Stimulated activated CD8-positive, alpha-beta memory T cell treated with anti-CD3 and anti-CD28 coated beads, Interleukin-4, amount 100 ng/mL, for 4 hours (primary cell): ENCODE measurements around the gene DIP2C.

ENCODE experiments used
- DNase-seq, 2 donors: peaks; one replicate each; pipeline ENCODE4 v3.0.0-alpha.2; 2020; ENCODE audit warnings: low read depth in 2 of 2, low spot score in 1 of 2

The DIP2C gene

DNA sequence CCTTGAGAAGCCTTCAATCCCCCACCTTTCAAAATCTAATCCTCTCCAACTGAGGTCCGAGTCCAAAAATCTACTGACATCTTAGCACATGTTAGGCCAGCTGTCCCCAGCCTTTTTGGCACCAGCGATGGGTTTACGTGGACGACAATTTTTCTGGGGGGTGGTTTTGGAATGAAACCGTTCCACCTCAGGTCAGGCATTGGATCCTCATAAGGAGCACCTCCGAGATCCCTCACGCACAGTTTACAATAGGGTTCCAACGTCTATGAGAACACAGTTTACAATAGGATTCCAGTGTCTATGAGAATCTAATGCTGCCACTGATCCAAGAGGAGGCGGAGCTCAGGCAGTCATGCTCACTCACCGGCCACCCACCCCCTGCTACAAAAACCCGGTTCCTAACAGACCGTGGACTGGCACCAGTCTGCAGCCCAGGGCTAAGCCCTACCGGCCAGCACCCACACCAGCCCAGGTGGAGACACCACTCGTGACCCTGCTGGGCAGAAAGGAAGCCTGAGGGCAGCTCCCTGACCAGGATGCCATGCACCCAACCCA, 107.6 kb downstream of the DIP2C start:
- no peak for DNase-seq

DNA sequence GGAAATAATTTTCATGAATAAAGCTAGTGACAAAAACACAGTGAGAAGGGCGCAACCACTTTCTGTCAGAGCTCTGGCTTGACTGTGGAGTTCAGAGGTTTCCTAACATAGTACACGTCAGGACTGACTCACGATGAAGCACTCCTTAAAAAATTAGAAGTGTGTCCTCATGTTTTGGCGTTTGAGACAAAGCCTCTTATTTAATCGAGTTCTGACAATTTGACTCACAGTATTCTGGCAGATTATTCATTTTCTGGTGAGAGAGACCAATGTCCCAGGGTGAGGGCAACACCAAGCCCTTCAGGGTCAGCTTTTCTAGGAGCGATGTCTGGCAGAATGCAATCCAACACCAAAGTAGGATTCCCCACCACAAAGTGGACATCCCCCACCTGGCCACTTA, 108.7 kb downstream of the DIP2C start:
- no peak for DNase-seq

DNA sequence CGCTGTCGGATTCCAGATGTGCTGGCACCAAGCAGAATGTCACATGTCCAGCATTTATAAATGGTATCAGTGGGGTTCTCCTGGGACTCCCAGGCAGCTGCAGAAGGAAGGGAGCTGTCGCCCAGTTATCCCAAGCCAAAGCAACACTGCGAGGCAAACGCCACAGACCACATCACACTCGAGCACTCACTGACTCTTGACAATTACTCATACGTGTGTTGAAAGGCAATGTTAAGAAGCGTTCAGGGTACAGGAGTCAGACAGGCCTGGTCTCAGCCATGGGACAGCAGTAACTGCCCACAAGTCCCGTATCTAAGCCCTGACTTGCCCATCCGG, 113.4 kb downstream of the DIP2C start:
- DNase-seq = no peak

DNA sequence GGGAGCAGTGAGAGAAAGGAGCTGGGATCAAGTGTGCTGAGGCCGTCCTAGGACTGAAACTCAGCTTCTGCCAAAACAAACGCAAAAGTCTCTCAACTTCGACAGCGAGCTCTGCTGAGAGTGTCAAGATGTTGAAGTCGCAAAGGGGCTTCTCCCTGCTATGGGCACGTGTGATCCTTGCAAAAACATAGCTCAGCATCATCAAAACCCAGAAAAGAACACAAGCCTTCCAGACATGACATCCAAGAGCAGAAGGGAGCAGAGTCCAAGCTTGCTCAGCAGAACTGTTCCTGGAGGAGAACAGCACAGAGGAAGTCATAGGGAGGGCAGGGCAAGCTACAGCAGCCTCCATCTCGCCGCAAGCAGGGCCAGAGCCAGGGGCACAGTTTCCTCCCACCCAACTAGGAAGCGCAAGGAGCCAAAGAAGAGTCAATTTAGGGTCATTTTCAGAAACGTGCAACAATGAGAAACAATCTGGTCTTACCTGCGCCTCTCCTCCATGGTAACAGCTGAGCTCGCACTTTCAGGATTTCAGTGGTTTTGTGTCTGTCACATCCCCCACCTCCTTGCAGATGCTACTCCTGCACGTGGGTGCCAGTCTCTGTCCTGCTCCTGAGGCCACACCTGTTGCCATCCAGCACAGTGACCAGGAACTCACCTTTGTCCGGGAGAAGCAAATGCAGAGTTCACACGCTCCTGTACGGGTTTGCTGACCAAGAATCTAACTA, 113.9 kb downstream of the DIP2C start:
- DNase-seq = no peak

DNA sequence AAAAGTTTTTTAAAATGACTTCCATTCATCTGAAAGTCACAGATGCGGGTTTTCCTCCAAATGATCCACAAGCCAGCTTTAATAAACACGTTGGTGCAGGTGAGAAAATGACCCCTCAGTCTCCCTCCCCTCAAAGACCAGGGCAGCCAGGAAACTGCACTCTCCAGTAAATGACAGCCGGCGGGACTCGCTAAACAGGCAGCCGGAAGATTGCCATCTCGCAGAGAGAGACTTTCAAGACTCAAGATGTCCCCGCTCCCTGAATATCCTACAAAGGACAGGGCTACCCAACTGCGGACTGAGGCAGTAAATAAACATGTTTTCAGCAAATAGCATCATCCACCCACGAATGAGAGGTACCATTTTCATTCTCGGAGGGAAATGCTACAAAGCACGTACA, 116.8 kb downstream of the DIP2C start:
- no peak for DNase-seq

DNA sequence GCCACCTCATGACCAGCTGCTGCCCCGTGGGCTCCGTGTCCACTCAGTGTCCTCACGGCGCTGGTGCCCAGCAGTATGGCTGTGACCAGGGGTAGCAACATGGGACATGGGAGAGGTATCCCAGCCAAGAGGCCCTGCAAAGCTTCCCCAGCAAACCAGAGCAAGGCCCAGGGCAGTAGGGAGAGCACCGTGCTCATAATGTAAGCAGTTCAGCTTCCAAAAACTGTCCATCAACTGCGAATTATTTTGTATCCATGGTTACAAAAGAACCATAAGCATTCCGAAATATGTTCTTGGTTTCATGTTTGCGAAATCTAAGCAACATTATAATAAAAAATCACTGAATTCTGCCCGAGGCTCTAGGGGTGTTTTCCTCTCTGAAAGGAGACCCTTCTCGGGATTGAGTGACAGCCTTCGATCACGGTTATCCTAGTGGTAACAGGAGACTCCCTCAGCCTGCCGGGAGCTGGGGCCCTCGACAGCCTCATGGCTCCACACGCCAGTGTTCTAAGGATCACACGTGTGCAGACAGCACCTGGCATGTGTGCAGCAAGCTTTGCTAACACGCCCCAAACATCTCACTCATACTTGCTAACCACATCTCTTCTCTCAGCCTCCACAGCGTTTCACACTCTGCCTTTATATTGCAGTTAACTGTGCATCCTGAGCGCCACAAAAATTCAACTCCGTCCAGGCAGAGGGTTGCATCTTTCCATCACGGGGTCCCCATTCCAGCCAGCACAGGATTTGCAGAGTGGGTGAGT, 117.6 kb downstream of the DIP2C start:
- no peak for DNase-seq

DNA sequence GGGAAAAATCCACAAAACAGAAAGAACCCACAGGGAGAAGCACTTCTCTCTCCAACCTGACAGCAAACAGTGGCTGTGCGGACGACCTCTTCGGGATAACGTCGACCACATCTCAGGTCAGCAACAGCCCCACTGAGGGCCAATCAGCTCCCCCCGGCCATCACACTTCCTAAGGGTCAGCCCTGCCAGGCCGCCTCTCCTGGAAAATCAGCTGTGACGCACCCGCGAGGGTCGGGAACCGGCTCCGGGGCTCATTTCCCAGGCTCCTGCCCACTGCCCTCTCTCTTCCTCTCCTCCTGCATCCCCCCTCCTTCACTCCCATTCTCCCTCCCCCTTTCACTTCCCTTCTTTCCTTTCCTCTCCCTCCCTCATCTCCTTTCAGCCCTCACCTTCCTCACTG, 118.3 kb downstream of the DIP2C start:
- DNase-seq = no peak

DNA sequence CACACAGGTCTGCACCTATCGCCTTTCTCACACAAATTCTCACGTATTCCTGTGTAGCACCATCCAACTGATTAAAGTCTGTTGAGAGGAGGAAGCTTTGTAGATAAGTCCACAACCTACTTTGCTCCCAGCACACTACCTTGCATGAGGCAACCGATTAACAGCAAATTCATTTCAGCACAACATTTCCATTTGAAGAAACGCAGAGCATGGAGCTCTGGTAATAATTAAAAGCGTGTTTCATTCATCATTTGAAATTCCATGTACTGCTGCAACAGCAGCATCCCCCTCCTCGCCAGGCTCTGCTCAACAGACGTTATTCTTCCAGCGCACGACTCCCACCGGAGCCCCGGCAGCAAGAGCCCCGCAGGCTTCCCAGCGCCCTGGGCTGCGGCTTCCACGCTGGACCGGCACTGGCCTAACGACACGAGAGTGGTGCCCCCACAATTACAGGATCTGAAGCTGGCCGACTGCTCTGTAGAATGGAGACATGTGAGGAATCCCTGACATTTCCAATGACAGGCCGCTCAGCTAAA, 118.8 kb downstream of the DIP2C start:
- DNase-seq = no peak

DNA sequence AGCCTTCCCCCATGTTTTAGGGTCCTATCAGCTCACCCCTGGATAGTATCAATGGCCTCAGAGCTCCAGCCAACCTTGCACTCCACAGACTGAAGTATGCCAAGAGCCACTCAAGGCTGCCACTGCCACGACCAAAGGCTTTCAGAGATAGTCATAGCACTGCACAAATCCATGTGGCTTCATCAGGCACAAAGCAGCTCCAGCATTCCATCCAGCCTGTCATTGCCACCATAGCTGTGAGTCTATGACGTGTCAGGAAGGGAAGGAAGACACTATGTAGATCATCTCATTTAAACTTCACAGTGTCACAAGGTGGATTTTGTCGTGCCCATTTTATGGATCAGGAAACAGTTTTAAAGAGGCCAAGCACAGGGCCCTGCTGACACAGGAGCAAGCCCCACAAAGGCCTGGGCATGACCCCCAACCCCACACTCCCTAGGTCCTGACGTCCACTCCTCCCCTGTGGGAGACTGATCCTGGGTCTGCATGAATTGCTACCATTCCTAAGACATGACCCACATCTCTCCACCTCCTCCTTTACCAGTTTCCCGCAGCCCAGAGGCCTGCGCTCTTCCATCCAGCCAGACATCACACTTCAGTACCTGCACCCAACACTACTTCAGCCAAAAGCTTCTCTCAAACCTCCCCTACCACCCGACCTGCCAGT, 119.4 kb downstream of the DIP2C start:
- DNase-seq = no peak

DNA sequence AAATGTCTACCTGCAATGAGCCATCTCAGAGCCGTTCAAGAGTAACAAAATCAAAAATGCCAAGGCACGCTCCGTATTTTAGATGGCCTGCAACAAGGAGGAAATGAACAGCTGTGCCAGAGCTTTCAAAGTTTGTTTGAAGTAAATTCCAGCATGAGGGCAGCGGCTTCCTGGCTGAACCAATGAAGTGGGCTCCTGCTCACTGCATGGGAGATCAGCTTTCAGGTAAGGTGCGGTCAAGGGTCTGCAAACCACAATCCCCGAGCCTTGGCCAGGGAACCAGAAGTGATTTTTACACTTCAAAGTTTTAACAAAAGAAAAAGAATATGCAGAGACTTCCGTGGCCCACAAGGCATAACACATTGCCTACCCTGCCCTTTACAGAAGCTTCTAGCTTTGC, 120.6 kb downstream of the DIP2C start:
- no peak for DNase-seq

DNA sequence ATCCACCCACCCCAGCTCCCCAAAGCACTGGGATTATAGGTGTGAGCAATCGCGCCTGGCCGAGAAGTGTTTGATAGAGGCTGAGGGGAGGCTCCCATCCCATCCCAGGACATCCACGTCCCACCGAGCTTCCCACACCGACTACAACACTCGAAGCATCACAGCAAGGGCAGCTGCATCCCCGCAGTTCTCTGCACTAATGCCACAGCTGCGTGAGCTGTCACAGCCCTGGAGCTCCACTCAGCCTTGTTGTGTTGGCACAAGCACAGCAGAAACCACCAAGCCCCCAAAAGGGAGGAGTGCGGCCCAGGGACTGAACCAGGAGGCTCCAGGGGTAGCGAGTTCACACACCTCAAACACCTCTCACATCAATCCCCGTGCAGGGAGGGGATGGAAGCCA, 121.6 kb downstream of the DIP2C start:
- DNase-seq = no peak

DNA sequence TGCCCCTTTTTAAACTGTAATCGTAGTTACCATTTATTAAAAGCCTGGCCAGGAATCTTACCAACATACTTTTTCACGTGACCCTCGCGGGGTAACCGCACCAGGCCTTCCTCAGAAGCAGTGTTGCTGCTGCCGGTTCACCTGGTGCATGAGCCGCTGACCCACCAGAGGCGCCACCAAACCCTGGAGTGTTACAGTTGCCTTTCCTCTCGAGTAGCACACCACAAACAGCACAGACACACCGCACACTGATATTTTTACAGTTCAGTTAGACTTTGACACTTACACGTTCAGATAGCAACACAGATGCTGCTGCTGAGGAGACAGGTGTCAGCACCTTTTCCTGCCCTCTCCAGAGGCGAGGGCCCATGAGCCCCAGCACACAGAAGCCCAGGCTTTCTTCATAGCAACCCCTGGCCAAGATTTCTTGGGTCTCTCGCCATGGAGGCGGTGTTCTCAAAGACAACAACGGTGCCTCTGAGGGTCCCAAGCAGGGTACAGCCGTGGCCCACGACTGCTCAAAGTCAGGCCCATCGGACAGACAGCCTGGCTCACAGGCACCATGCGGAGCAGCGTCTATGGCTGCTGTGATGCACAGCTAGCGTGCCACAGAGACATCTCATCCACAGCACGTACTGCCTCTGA, 123.1 kb downstream of the DIP2C start:
- DNase-seq = no peak

DNA sequence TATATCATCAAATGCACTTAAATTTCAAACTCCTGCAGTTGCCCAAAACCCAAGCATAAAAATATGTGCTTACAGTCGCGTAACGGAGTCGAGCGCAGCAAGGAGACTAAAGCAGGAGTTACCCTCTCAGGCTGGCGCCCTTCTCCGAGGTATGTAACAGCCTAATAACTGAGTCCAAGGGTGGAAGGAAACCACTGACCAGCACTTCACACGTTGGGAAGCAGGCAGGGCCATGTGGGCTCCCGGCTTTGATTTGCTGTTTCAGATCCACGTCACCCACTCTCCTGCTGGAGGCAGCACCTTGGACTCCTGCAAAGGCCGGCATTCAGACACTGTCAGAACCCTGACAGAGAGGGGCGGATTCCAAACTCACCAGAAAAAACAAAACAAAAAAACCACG, 123.8 kb downstream of the DIP2C start:
- no peak for DNase-seq

DNA sequence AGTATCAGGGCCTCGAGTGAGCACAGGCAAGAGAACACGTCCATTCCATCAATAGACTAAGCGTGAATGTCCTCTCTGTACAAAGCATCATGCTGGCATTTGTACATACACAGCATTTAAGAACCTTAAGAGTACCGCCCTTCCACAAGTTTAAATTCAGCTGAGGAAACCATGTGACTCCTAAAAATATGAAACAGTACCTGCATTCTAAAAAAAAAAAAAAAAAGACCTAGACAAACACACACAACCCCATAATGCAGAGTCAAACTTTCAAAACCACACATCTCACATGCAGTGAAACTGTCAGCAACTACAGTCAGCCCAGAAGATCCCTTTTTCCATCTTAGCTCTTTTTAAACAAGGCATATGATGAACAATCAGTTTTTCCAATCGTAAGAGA, 124.3 kb downstream of the DIP2C start:
- DNase-seq = no peak

DNA sequence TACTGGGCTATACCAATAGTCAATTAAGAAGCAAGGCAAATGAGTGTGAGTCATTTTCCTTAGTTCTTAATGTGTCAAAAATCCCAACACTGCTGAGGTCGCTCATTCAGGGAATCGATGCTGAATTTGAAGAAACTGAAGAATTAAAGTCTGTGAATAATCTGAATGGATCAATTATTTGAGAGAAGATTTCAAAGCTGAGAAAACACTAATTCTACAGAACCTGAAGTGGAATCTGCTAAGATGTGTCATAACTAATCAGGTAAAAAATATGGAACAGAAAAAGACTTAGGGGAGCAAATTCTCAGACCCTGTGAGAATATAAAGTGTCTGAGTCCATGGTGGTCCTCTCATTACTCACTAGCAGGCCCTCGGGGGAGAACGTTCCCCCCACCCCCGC, 125.6 kb downstream of the DIP2C start:
- no peak for DNase-seq

DNA sequence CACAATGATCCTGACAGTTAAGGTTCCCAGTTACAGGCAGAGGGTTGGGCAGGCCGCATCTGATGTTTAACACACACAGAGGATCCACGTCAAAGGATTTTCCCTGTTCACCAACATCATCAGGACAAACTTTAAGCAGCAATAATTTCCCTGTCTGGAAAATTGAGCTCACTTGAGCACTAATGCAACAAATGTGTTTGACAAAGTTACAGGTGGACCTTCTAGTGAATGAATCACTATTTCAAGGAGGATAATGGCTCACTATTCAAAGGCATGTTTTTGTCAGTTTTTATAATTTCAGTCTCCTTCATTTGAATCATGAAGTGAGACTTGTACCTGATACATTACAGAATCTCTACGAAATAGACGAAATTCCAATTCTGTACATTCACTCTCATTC, 127.3 kb downstream of the DIP2C start:
- no peak for DNase-seq

DNA sequence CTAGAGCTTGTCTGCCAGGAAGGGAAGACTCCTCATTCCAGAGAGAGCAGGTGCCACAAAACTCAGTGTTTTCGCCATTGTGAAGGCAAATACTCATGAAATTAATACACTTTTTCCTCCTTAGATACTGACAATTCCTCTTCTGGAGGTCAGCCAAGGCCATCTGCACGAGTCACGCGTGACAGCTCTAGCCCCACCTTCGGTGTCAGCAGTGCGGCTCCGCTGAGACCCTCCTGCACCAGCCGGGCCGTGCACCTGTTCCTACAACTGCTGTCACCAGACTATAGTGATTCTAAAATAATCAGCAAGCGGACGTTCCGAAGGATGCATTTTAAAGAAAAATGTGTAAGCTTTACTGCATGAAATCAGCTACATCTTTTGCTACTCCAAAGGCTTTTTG, 127.7 kb downstream of the DIP2C start:
- DNase-seq = no peak

DNA sequence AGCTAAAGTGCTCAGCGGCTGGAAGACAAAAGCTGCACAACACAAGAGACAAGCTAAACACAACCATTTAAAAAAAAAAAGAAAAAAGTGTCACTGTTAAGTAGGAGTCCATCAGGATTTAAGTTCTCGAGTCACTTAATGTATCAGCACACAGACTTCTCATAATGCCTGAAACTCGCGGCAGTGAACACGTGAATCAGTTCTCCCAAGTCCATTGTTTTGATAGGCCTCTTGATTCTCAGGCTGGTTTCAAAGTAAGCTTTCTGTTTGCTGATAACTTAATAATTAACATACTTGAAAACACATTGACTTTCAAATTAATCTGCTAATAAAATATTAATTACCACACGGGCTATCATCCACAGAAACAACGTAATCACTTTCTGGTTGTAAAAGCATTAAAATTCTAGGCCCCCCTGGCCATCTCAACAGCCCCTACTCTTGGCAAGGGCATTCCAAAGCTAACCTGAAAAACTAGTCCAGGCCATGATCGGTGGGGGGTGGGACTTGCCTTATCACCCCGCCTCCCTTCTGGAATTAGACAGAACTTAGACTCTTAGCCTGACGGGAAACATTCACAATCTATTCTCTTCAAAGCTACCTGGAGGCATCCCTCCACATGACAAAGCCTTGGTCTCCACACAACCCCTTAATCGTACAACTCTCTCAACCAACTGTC, 129.0 kb downstream of the DIP2C start:
- no peak for DNase-seq

DNA sequence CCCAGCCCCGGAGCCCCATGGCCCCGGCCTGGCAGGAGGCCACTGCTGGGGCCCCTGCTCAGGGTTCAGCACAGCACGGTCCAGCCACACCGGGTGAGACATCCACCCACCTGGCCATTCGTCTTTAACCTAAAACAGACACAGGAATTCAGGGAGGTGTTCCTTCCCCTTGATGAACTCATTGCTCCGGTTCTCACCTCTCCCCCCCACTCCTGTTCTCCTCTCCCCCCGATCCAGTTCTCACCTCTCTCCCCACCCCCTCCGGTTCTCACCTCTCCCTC, 129.8 kb downstream of the DIP2C start:
- DNase-seq = no peak

DNA sequence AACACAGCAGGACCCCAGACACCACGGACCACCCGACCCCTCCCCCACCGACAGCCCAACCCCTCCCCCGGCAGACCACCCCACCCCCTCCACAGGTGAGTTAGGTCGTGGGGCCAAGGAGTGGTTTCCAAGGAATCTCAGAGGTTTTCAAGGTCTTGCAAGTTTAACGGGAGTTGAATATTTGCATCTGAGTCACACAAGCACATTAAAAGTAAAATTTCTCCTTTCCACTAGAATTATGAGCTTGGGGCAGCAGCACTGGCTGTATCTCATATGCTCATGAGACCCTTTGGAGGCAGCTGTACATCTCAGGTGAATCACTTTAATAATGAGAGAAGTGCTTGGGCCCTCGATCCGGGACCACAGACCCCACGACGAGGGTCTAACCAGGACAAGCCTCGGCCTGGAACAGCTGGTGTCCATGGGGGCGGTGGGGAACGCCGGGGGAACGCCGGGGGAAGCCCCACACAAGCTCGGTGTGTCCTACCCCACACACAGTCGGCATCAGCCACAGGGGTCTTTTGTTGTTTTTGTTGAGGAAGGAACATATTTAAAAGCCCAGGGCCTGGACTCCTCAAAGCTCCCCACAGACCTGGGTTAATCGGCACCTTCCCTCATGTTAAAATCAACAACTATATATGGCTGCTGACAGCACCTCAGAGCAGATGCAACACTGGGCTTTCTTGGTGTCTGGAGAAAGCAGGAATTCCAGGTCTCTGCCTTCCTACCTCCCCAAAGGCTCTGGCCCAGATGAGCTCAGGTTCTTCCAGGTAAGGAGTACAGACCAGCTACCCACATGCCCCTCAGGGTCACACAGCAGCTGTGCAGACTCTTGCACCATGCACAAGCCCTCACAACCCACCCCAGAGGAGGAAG, 130.3 kb downstream of the DIP2C start:
- DNase-seq = no peak
